GM19035 (cell line): ENCODE data around the gene ARHGAP6.

Experiments
- ATAC-seq: cut with Tn5 transposase; IDR thresholded peaks from one replicate; pipeline ENCODE4 v1.9.1; 2021; ENCODE audit not compliant: unreplicated experiment

The ARHGAP6 gene

GRCh38 chrX:11331788-11332187, 333.9 kb downstream of the ARHGAP6 start:
- ATAC-seq: no peak

- no peak for ATAC-seq
Measured at GRCh38 chrX:11329021-11329420, 336.7 kb downstream of the ARHGAP6 start.

GRCh38 chrX:11328134-11328533, 337.6 kb downstream of the ARHGAP6 start:
- no peak for ATAC-seq

- ATAC-seq: no peak
Measured at GRCh38 chrX:11321986-11322385, 343.7 kb downstream of the ARHGAP6 start.

- ATAC-seq: no peak
Measured at GRCh38 chrX:11319806-11320520, 345.8 kb downstream of the ARHGAP6 start.

DNA sequence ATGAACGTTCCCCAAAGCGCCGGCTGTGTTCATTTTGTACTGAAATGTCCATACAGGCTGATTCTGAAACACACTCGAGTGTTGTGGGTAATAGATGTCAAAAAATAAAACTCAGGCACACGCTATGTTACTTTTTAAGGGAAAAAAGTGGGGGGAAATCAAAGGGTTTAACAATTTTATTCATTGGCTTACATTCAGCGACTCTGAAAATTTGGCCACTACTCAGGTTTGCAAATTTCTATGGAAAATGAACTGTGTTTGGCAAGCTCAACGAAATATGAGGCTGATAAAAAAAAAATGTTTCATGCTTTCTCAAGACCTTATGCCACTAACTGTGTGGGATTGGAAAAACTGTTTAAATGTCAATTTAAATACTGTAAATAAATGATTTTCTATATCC, 354.0 kb downstream of the ARHGAP6 start:
- ATAC-seq: no peak

DNA sequence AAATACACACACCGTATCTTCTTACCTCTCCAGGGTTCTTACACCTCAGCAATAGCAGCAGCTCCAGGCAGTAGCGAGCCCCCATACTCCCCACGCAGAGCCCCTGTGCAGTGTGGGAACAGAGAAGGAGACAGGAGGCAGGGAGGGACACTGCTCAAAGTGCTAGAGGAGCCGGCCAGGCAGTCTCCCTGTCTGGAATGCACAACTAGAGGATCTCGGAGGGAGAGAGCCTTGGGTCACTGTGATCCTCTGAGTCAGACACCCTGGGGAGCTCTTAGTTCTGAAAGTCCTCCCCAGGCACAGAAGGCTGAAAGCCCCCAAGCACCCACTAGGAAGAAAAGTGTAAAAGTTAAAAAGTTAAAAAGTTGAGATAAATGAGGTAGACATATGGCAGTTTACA, 356.5 kb downstream of the ARHGAP6 start:
- no peak for ATAC-seq

GRCh38 chrX:11305641-11306040, 360.1 kb downstream of the ARHGAP6 start:
- ATAC-seq: no peak

DNA sequence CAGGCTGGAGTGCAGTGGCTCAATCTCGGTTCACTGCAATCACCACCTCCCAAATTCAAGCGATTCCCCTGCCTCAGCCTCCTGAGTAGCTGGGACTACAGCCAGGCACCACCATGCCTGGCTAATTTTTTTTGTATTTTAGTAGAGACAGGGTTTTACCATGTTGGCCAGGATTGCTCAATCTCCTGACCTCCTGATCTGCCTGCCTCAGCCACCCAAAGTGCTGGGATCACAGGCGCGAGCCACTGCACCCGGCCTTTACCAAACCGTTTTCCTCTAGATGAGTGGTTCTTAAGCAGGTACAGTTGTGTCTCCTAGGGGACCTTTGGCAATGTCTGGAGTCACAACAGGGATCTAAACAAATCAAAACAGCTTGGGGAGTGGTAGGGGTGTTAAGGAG, 360.9 kb downstream of the ARHGAP6 start:
- ATAC-seq: no peak

DNA sequence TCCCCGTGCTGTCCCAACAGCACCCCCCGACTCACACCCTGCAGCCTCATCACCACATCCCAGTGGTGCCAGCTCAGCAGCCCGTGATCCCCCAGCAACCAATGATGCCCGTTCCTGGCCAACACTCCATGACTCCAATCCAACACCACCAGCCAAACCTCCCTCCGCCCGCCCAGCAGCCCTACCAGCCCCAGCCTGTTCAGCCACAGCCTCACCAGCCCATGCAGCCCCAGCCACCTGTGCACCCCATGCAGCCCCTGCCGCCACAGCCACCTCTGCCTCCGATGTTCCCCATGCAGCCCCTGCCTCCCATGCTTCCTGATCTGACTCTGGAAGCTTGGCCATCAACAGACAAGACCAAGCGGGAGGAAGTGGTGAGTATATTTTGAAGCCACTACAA, 367.1 kb downstream of the ARHGAP6 start:
- ATAC-seq: no peak

DNA sequence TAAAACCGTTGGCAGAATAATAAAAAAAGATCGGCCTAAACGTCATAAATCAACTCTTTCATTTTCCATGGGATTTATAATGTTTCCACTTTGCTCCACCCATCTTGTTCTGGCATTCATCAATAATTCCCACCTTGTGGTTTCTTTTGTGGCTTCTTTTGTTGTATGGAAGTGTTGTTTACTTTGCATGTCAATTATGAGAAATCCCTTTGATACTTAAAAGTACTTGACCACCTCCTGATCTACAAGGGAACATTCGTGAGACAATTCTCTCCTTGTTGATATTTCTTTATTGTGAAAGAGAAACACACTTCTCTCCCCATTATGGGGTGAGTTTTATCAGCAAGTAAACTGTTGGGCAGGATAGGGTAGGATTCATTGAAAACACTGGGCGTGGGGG, 369.7 kb downstream of the ARHGAP6 start:
- no peak for ATAC-seq

DNA sequence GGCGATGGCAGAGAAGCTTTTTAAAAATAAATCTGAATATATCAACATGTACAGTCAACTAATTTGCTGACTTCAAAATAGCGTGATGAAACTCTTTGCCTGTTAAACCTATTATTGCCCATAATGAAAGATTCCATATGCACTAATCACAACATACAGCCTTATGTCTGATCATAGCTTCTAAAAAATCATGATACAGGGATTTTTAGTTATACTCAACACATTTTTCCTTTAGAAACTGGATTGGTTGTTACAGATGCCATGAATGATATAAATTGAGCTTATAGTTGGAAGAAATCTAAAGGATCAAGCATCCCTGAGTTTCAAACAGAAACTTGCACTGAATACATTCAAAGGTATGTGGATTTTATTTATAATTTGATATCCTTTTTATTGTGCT, 372.6 kb downstream of the ARHGAP6 start, which contains the start of gene AMELX:
Gene AMELX, plus strand, starts transcription at position 301 of the 400 bp plus-strand sequence. CDS start 1,376 bp downstream, outside the sequence.
- no peak for ATAC-seq

DNA sequence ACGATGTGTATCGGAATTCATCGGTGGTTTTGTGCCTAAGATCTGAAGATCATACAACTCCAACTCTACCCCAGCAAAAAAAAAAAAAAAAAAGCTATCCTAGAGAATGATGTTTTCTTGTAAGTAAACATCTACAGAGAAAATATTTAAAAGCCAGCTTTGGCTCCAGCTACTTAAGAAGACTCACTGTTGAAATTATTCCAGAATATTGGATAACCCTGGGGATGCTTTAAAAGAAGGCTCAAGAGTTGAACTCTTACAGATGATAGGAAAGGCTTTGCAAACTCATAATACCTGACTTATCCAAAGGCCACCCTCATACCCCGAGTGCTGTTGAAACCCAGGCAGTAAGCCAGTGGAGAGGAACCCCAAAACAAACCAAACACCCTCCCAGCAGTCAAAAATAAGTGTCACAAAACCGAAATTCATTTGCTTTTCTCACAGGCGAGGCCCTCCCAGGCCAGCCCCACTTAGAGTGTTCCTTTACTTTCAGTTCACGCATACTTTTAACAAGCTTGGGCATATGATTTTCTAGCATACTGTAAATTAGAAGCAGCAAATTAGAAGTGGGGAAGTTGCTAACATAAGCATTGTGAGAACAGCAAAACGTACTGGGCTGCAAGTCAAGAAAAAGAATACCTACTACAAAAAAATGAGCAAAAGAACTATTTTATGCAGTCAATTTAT, 375.2 kb downstream of the ARHGAP6 start:
- ATAC-seq: no peak

- no peak for ATAC-seq
Measured at GRCh38 chrX:11287505-11287904, 378.2 kb downstream of the ARHGAP6 start.

DNA sequence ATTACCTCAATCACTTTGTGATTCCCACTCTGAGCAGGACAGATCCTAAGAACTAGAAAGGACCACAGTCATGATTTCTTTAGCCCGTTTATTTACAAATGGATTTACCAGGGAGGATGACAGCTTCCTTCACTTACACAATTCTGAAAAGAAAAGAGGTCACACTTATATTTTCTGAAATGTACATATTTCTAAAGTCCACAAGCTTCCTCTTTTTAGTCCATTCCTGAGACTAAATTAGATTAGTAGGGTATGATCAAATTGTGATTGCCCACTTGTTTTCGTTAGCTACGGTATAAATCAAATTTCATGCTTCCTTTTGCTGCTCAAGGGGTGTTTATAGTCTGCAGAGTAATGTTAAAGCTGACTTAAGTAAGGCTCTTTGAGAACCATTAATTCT, 380.1 kb downstream of the ARHGAP6 start:
- no peak for ATAC-seq

- ATAC-seq: no peak
Measured at GRCh38 chrX:11282043-11282442, 383.7 kb downstream of the ARHGAP6 start.

GRCh38 chrX:11273544-11273943, 392.2 kb downstream of the ARHGAP6 start:
- no peak for ATAC-seq

- no peak for ATAC-seq
Measured at GRCh38 chrX:11272863-11273262, 392.9 kb downstream of the ARHGAP6 start.

GRCh38 chrX:11272290-11272689, 393.4 kb downstream of the ARHGAP6 start:
- ATAC-seq: no peak

- no peak for ATAC-seq
Measured at GRCh38 chrX:11269996-11270395, 395.7 kb downstream of the ARHGAP6 start.

DNA sequence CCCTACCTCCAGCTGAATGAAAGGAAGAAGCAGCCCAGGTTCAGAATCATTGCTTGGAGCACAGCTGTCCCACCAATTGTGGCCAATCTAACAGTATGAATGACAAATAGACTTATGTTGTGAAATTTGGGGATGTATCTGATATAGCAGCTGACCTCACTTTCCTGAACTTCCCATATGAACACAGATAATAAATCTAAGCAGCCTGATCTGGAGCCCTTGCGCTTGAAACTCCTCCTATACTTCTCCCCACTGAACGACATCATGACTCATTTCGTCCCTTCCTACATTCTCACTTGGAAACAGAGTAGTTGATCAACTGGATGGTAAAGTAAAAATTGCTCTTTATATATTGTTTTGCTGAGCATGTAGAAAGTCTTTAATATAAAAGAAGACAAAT, 396.7 kb downstream of the ARHGAP6 start:
- ATAC-seq: no peak

DNA sequence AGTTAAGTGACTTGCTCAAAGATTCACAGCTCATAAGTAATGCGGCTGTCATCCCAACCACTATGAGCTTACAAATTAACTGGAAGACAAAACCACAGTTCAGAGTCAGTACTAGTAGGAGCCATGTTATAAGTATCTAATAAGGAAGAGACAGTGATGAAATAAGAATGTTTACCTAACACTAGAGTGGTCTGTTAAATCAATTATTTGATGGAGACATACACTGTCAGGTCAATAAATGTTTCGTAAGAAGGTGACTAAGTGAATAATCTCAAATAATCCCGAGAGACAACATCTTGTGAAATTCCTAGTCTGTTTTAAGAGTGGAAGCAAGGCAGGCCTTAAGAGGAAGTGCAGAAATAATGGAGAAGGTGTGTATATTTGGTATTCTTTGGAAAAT, 398.3 kb downstream of the ARHGAP6 start:
- no peak for ATAC-seq

DNA sequence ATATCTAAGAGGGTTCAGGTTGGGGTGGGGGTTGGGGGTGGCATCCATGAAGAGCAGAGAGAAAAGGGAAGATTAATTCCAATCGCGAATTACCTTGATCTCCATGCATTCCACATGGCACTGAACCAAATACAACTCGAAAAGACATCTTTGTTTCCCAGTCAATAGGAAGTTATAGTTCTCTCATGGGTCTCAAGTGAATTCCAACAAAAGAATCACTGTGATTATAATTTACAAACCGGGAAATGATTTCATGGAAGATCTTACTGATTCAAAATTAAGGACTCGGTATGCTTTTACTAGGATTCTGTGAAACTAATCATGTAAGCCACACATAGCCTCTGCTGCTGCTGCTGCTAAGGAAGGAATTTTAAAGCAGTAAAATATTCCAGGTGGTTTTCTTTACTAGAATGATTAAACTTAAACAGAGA, 399.1 kb downstream of the ARHGAP6 start:
- ATAC-seq: no peak
